Brain microvascular endothelial cell (primary cell): ENCODE data around the gene STARD7.

Experiments used
- DNase-seq: peaks from one replicate; pipeline ENCODE4 v3.0.0-alpha.2; 2020
- H3K27ac ChIP-seq: fragments of 250-450 bp; sonication (Bioruptor Pico); 2 replicates; pipeline ENCODE4 v1.5.1; 2020; ENCODE audit warnings: mild to moderate bottlenecking, moderate library complexity
- H3K27me3 ChIP-seq: fragments of 250-450 bp; sonication (Bioruptor Pico); replicated peaks from 2 replicates; pipeline ENCODE4 v1.5.1; 2020; ENCODE audit warnings: mild to moderate bottlenecking
- H3K36me3 ChIP-seq: fragments of 250-450 bp; sonication (Bioruptor Pico); replicated peaks from 2 replicates; pipeline ENCODE4 v1.5.1; 2020; ENCODE audit warnings: mild to moderate bottlenecking
- H3K4me3 ChIP-seq: 2 replicates; pipeline ENCODE4 v1.5.1; 2011; ENCODE audit warnings: low read depth, mild to moderate bottlenecking, control low read depth, low read length, moderate library complexity
- CTCF ChIP-seq: IDR thresholded peaks from 2 replicates; pipeline ENCODE4 v1.5.1; 2011; ENCODE audit warnings: low read depth, mild to moderate bottlenecking, moderate library complexity, low read length, control low read depth, inconsistent platforms; ENCODE audit errors: missing control alignments
- in situ Hi-C: cut with HindIII; loops from 2 replicates; pipeline ENCODE4 v1.10.0; 2017; ENCODE audit warnings: low sequenced_read_pairs, low pct_ligation_motif_present

Gene STARD7

DNA sequence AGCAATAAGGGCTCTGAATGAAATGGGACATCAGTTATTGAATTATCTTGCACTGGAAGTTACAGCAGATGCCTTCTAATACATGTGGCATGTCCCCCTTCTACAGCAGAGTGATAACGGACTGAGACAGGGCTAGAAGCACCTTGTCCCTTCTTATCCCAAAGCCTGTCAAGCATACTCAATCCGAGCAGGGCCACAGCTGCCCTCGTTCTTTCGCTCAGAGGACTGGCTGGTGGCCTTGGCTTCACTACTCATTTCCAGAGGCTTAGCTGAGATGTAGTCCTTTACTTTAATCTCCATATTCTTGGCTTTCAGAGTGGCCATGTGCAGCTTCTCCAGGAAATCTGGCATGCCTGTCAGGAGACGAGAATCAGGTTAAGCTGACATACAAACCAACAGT lies 22.1 kb downstream of the STARD7 start:
- Histone ChIP-seq H3K27me3 (no peaks in the 10 kb centered on the region), H3K27ac (no peak overlapping the region), H3K36me3 (peaks cover 62% of the 10 kb centered on the region), H3K4me3 (no peak overlapping the region)
- in situ Hi-C loops = no loop called here
- TF ChIP-seq CTCF = no peak
- DNase-seq = no peak

DNA sequence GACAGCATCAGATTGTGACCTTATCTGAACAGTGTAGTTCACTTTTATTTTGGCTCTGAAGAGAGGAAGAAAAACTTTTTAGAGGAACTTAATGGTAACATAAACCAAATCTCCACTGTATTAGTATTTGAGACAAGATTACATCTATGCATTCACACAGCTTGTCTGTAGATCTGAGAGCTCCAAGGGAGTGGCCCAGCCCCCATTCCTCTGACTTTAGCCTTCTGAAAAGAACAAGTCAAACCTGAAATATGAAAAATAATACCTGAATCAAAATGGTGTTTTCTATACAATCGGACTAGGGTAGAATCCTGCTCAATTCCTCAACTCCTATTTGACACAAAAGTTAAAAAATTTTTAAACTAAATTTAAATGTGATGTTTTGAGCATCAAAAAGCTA lies 23.1 kb downstream of the STARD7 start:
- no peak for TF ChIP-seq CTCF
- no peak for DNase-seq
- Histone ChIP-seq H3K4me3 (no peak overlapping the region), H3K27me3 (no peaks in the 10 kb centered on the region), H3K36me3 (peaks cover 53% of the 10 kb centered on the region), H3K27ac (no peak overlapping the region)
- in situ Hi-C loops = no loop called here

GRCh38 chr2:96184989-96185388 lies 23.6 kb downstream of the STARD7 start:
- in situ Hi-C loops = no loop called here

DNA sequence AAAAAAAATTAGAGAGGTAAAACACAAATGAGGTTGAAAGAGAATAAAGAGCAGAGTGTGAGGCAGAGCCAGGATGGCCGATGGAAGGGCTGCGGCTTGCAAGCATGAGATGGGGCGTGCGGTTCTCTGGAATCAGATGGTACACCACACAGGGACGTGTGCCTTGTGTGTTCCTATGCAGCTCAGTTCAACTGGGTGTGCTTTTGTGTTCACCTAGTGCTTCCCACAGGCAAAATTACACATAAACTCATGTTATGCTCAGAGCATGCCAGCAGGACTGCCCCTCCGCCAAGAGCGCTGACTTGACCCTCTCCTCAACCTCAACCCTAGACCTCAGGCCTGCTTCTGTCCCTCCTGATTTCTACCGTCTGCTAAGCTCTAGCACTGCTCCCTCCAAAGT lies 24.4 kb downstream of the STARD7 start:
- in situ Hi-C loops = no loop called here
- H3K4me3 ChIP-seq = no peak overlapping the region
- H3K36me3 ChIP-seq = peaks cover 42% of the 10 kb centered on the region
- no peak for TF ChIP-seq CTCF
- no peaks in the 10 kb centered on the region for H3K27me3 ChIP-seq
- DNase-seq = no peak
- H3K27ac ChIP-seq = no peak overlapping the region

More at GRCh38 chr2:96184989-96185388, 23.6 kb downstream of the STARD7 start:
- peaks cover 49% of the 10 kb centered on the region for H3K36me3 ChIP-seq
- no peak for TF ChIP-seq CTCF
- no peak for DNase-seq
- H3K27me3 ChIP-seq = no peaks in the 10 kb centered on the region
- no peak overlapping the region for H3K27ac ChIP-seq
- H3K4me3 ChIP-seq = no peak overlapping the region

- in situ Hi-C loops = no loop called here
- DNase-seq = no peak
- Histone ChIP-seq H3K4me3 (no peak overlapping the region), H3K27me3 (no peaks in the 10 kb centered on the region), H3K27ac (no peak overlapping the region), H3K36me3 (peaks cover 26% of the 10 kb centered on the region)
- TF ChIP-seq CTCF = no peak
Observed at GRCh38 chr2:96181529-96181928, 27.1 kb downstream of the STARD7 start.

GRCh38 chr2:96180521-96180920 lies 28.1 kb downstream of the STARD7 start:
- no peak for DNase-seq

More at GRCh38 chr2:96180521-96180920, 28.1 kb downstream of the STARD7 start:
- TF ChIP-seq CTCF = no peak
- no peak overlapping the region for H3K4me3 ChIP-seq
- no peaks in the 10 kb centered on the region for H3K27me3 ChIP-seq
- H3K36me3 ChIP-seq = peaks cover 16% of the 10 kb centered on the region
- in situ Hi-C loops = no loop called here
- H3K27ac ChIP-seq = no peak overlapping the region
